HG03342 (cell line): ENCODE results near the gene TPGS2.
"Not testable (repeated sequence)": the region's sequence is repeated elsewhere in the genome, so short reads cannot be mapped to it uniquely, and the experiment has no call there.

Experiments used
- ATAC-seq: cut with Tn5 transposase; IDR thresholded peaks from one replicate; pipeline ENCODE4 v1.9.1; 2021; ENCODE audit warnings: mild to moderate bottlenecking, moderate library complexity; ENCODE audit not compliant: unreplicated experiment

Gene TPGS2

GRCh38 chr18:36828630-36829361, at the start of gene TPGS2, which contains the start of gene KIAA1328:
Gene TPGS2 (minus strand): TSS chr18:36829002. CDS start chr18:36828767, 235 bp downstream.
Gene KIAA1328 (plus strand): TSS chr18:36829127. CDS start chr18:36829139, 12 bp downstream.
- peak; percentile 94 for ATAC-seq

- ATAC-seq, result not testable (repeated sequence)
Observed at GRCh38 chr18:36873826-36874225, 45.0 kb upstream of the TPGS2 start.

- no peak for ATAC-seq
Observed at GRCh38 chr18:36872329-36872728, 43.5 kb upstream of the TPGS2 start.

GRCh38 chr18:36871801-36872200, 43.0 kb upstream of the TPGS2 start:
- ATAC-seq, result no peak

DNA sequence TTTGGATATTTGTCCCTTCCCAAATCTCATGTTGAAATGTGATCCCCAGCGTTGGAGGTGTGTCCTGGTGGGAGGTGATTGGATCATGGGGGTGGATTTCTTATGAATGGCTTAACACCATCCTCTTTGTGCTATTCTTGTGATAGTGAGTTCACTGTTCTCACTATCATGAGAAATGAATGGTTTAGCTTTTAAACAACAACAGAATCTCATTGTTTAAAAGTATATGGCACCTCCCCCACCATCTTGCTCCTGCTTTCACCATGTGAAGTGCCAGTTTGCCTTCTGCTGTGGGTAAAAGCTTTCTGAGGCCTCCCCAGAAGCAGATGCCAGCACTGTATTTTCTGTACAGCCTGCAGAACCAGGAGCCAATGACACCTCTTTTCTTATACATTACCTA, 38.3 kb upstream of the TPGS2 start:
- no peak for ATAC-seq

- no peak for ATAC-seq
Observed at GRCh38 chr18:36862182-36862581, 33.4 kb upstream of the TPGS2 start.

DNA sequence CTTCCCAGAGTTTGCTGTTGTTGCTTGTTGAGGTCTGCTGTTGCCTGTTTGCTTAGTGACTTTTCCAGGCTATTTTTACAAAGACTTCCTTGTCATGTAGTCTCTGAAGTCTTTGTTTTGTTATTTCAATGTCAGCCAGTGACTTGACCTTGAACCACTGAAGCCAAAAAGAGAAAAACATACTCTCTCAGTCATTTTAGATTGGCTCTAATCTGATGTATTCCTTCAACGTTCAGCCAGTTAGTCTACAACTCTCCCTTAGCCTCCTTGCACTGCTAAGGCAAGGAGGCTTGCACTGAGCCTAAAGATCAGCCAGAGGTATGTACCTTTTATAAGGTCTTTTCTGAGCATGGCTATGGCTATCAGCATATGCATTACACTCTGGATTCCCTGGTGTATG, 28.0 kb upstream of the TPGS2 start:
- no peak for ATAC-seq

GRCh38 chr18:36851202-36851590, 22.4 kb upstream of the TPGS2 start:
- no peak for ATAC-seq

GRCh38 chr18:36850527-36851201, 21.9 kb upstream of the TPGS2 start:
- no peak for ATAC-seq

GRCh38 chr18:36849288-36850006, 20.6 kb upstream of the TPGS2 start:
- no peak for ATAC-seq

DNA sequence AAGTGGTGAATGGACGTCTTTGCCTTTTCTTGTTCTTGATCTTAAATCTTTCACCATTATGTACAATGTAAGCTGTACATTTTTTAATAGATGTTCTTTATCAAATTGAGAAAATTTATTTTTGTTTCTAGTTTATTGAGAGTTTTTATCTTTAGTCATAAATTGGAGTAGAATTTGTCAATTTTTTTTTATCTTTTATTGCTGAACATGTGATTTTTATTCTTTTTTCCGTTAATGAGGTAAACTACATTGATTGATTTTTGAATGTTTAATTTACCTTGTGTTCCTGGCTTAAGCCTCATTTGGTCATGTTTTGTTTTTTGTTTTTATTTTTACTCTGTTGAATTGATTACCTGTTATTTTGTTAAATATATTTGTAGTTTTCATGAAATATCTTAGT, 19.8 kb upstream of the TPGS2 start:
- ATAC-seq, result no peak

GRCh38 chr18:36843784-36844183, 15.0 kb upstream of the TPGS2 start:
- ATAC-seq, result peak; percentile 71

- ATAC-seq, result no peak
Observed at GRCh38 chr18:36843199-36843598, 14.4 kb upstream of the TPGS2 start.

DNA sequence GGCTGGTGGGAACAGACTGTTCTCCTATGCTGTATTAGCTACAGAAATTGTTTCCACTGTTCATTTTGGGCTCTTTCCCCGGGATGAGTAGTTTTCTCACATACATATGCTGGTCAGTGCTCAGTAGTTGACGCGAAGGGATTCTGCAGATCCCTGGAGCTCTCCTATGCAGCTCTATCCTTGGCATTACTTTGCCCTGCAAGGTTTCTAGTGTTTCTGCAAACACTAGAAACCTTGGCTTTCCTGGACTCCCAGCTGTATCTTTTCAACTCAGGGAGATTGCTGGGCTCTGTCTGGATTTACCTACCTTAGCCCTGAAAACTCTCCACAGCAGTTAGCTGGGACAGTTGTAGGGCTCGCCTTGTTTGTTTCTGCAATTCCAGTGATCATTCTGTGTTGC, 11.0 kb upstream of the TPGS2 start:
- no peak for ATAC-seq

- no peak for ATAC-seq
Observed at GRCh38 chr18:36835927-36836326, 7.1 kb upstream of the TPGS2 start.

DNA sequence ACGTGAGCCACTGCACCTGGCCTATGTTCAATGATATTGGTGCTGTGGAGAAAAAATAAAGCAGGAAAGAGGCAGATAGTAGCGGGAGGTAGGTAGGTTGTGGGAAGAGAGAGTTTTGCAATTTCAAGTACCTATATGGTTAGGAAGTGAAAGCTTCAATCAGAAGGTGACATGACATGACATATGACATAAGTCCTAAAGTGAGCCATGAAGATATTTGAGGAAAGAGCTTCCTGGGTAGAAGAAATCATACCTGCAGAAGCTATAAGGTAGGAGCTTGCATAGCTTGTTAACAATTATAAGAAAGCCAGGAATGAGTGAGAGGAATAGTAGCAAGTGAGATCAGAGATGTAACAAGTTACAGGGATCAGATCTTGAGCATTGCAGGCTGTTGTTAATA, 4.3 kb upstream of the TPGS2 start:
- no peak for ATAC-seq

GRCh38 chr18:36831139-36831538, 2.3 kb upstream of the TPGS2 start:
- ATAC-seq, result no peak

- ATAC-seq, result no peak
Observed at GRCh38 chr18:36830158-36830495, 1.3 kb upstream of the TPGS2 start.

DNA sequence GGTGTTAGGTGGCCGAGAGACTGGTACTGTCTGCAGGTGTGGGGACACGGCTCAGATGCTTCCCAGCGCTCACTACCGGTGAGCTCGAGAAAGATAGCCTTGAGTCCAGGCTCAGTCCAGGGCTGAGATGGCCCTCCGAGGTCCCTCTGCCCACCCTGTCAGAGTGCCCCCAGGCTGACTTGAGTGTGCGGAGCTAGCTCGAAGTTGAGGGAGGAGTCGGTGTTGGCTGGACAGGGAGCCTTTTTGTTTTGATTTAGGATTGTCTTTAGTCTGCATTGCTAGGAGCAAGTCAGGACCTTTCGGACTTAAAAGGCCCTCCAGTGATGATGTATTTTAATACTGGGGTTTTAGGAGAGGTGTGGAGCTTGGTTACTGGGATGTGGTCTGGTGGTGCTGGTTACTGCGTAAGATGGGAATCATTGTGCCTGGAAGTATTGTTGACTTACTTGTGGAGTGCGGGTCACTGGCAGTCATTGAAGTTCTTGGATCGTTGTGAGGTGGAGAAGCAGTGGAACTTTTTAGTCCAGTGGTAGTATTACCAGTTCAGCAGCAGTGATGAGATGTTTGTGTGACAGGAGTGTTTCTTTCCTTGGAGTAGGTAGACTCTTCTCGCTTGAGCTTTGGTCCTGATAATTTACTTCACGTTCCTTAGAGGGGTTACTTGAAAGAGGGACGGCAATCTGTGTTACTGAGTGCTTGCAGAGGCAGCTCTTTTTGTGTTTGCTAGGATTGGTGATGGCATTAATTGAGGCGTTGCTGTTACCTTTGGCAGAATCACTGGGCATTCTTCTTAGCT, 758 bp upstream of the TPGS2 start:
- ATAC-seq, result no peak

GRCh38 chr18:36828157-36828629, 609 bp downstream of the TPGS2 start:
- no peak for ATAC-seq

DNA sequence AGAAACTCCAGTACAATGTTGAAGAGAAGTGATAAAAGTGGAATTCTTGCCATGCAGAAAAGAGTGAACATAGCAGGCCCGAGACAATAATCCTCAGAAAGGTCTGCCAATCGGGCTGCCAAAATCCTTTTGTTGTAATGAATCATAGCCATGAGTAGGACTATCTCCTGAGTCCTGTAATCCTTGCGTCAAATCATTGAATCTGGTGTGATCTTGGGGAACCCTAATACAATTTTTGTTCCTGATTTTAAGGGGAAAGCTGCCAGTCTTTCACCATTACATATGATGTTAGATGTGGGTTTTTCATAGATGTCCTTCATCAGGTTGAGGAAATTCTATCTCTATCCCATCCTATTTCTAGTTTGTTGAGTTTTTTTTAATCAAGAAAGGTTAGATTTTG, 2.2 kb downstream of the TPGS2 start:
- no peak for ATAC-seq
